Measurements from ENCODE around the gene SRCIN1.

SRCIN1 gene

DNA sequence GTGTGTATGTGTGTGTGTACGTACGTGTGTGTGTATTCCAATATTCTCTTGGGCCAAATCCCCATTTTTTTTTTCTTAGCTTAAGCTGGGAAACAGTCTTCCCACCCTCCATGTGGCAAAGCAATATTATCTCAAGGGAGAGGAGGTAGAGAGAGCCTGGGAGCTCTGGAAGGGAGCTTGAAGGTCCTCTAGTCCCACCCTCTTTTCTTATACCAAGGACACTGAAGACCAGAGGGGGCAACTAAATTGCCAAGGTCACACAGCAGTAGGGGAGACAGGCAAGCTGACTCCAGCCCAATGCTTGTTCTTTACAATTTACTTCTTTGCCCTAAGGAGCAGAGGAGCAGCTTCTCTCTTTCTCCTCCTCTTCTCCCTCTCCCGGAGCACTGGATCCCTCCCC is 6.8 kb downstream of the SRCIN1 start:
- no peak for DNase-seq

DNA sequence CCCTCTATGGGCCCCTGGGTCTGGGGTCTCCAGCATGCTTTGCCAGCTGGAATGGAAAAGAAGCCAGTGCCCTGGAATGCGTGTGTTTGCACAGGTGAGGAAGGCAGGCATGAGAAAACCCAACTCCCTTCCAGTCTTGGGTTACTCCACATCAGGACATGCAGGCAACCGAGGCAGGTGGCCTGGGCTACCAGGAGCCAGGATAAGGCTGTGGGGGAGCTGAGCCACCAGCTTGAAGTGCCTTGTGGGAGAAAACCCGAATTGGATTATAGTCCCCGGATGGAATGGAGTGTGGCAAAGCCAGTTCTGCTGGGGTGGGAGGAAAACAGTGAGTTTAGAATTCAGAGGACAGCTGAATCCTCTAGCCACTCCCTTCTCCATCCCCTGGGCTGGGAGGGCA is 7.2 kb downstream of the SRCIN1 start:
- DNase-seq, result peak; percentile 90

DNA sequence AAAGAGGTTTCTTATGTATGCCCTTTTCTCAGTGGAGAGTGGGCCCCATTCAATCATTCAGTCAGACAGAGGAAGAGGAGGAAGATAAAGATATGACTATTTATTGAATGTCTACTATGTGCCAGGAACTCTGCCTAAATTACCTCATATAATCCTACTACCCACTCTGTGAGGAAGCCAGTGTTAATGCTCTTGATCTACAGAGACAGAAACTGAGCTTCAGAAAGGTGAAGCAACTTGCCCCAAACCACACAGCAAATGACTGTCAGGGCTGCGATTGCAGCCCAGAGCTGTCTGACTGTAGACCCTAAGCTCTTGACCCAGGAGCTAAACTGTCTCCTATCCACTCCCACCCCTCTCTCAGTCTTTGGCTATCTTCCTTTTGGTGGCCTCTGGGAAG is 8.4 kb downstream of the SRCIN1 start:
- DNase-seq, result no peak

- DNase-seq, result no peak
Observed at GRCh38 chr17:38596651-38597050, 9.1 kb downstream of the SRCIN1 start.

DNA sequence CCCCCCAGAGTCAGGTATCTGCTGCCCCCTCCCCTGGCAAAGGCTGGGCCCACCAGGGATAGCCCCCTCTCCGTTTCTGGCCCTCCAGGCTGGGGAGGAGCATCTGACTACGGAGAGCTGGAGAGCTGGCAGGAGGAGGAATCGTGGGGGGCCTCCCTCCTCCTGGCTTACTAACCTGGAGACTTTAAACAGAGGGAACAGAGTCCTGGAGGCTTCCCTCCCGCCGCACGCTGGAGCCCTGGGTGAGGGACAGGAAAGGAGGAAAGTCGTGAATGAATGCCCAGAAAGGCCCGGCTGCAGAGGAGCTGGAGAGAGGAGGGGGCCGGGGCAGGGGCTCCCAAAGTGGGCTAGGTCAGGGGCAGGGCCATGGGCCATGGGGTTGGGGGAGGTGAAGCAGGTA is 9.9 kb downstream of the SRCIN1 start:
- DNase-seq, result no peak

- no peak for DNase-seq
Observed at GRCh38 chr17:38594152-38594551, 11.6 kb downstream of the SRCIN1 start.

GRCh38 chr17:38592487-38592886 is 13.3 kb downstream of the SRCIN1 start:
- DNase-seq, result no peak

DNA sequence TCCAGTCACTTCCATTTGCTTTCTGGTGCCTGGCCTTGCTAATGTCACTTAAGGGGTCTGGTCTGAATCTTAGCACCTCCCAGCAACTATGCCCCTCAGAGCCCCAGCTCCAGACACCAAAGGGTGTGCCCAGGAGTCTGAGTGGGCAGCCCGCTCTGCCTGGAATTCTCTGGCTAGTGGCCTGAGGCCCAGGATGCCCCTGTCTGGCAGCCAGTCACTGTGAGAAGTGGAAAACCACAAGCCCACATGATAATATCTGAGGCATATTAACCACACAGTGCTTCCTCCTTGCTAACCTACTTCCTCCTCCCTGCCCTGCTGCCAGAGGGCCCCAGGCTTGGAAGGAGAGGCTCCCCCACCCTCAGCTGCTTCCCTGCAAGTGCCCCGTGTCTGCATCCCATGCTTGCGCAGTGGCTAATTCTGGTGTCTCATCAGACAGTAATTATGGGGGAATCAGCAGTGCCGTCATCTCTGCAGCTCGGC is 14.0 kb downstream of the SRCIN1 start:
- DNase-seq, result no peak

GRCh38 chr17:38590988-38591758 is 14.6 kb downstream of the SRCIN1 start:
- DNase-seq, result no peak

DNA sequence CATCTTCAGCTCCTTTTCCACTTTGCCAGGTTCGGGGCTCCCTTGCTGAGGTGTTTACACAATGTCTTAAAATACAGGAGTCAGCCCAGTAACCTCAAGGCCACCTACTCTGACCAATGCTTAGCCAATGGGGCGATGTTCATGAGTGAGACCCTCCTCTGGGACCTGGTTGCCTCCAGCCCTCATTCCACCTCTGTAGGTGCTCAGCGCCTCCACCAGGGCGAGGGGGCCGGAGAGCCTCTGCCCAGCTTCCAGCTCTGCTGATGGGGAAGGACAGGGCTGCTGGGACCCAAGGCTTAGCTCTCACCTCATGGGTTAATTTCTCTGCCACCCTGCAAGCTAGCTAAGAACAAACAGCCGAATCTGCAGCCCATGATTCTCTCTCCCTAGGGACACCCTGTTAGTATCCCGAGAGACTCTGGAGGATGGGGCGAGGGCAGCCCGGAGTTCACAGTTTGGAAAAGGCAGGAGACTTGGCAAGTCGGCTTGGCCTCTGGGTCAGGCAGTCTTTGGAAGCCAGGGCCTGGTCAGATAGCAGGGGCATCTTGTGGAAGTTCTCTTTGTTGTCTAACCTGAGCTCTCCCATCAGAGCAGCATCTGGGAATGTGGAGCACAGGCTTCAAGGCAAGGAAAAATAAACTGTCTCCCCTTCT is 16.2 kb downstream of the SRCIN1 start:
- DNase-seq, result no peak

DNA sequence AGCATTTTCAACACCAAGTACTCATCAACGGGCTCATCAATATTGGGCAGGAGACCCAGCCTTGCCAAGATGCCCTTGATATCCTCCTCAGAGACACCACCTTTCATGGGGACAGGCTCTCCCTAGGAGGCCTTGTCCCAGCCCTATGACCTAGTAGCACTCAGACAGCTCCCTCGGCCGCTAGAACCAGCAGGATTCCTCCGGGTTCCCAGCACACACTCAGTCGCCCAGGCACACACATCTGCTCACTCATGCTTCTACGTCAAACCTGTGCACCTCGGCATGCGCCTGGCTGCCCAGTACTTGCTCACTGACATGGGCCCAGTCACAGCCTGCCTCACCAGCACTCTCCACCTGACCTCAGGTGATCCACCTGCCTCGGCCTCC is 17.0 kb downstream of the SRCIN1 start:
- no peak for DNase-seq

DNA sequence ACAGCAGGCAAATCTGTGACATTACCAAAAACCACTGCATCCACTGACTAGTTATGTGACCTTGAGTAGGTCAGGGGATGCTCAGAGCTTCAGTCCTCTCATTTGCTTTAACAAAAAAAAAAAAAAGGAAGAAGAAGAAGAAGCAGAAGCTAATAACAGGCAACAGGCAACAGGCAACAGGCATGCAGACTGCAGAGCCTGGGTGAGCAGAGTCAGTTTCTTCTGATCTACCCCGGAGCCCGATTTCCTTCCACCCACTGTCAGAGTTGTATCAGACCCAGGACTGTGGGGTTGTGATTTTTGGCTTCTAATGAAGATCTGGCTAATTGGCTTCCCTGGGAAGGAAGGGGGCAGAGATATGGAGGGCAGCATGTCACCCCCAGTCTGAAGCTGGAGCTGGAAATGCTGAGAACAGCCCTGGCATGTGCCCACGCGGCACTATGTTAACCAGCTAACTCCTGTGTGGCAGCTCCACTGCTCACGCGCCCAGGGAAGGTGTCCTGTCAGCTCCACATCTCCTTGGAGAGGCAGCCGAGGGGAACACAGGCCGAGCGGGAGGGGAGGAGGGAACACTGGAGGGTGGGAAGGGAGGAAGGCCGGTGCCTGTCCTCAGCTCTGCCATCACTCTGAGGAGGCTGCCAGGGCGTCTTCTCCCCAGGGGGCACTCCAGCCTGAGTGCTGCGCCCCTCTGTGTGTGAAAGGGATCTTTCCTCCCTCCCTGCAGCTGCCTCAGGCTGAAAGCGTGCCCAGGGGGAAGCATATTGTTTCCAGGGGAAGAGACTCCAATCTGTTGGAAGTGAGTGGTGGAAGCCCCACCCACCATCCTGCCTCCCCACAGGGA is 17.6 kb downstream of the SRCIN1 start:
- DNase-seq, result peak; percentile 68

GRCh38 chr17:38587203-38587602 is 18.5 kb downstream of the SRCIN1 start:
- DNase-seq, result no peak

GRCh38 chr17:38586788-38587187 is 19.0 kb downstream of the SRCIN1 start:
- DNase-seq, result no peak

DNA sequence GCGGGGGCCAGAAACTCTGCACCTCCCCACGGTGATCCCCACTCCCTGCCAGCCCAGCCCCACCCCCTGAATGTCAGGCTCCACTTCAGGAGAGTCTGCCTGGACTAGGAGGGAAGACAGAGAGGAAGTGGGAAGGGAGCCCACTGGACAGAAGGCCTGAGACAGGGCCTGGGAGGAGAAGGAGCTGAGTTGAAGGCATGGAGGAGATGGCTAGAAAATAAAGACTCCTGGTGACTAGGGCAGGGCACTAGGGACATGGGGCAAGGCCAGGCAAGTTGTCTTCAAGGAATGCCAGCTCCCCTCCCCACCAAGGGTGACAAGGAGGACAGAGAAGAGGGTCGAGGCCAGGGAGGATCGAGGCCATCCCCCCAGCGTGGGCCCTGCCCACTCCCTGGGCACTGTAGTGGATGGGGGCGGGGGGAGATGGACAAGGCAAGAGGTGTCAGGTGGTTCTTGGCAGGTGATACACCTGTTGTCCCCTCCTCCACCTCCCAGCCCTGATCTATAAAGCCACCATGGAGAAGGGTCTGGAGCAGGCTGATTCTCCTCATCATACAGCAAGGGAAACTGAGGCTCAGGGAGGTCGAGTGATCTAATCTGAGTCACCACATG is 19.7 kb downstream of the SRCIN1 start:
- DNase-seq, result no peak

DNA sequence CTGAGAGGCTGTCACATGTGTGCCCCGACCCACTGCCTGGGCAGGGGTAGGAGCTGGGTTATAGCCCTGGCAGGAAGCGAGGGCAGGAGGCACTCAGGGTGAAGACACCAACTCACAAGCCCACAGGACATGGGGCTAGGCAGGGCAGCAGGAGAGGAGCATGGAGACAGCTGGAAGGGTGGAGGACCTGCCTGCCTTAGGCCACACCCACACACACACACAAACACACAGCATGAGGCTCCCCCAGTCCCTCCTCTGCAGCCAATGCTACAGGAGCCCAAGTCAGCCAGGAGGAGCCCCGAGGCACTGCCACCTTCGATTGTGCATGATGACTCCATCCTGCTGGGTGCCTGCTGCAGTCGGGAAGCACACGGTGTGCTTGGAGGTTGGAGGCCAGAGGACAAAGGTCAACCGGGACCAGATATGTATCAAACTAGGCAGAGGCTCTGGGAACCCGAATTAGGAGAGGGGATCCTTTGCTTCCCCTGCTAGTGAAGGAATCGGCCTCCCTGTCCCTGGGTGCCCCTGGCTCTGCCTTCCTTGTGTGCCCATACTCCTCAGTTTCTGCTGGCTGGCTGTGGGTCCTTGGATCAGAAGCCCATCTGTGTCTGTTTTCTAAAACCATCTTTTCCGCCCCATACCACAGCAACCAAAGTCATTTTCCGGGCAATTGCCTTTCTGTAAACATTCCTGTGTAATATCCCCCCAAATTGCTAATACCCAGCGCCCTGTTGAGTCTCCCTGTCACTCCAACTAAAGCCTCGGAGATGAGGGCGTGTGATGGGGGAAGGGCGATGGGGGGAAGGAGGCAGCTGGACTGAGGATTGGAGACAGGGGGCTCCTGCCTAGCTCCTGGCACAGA is 20.5 kb downstream of the SRCIN1 start:
- peak; percentile 65 for DNase-seq

- DNase-seq, result peak; percentile 83
Observed at GRCh38 chr17:38584350-38584925, 21.3 kb downstream of the SRCIN1 start.

DNA sequence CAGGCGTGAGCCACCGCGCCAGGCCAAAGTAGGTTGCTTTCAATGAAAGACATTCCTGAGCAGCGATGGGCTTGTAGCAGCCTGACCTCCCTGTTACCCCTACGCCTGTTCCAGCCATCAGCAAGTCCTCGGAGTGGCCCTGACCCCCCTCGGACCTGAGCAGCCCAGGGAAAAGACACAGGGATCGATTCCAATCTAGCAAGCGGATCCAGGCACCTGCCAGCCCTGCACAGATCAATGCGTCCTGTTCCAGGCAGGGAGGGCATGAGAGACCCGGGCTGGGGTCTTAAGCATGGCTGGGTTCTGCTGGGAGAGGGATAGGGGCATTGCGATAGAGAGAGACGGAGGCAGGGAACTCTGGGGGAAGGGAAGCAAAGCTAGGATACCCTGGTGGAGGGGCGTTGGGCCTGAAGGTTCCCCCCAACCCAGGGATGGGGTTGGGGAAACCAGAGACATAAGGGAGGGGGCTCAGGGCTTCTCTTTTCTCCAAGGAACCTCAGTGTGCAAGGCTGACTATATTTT is 21.9 kb downstream of the SRCIN1 start:
- peak; percentile 72 for DNase-seq

- no peak for DNase-seq
Observed at GRCh38 chr17:38583176-38583575, 22.6 kb downstream of the SRCIN1 start.

DNA sequence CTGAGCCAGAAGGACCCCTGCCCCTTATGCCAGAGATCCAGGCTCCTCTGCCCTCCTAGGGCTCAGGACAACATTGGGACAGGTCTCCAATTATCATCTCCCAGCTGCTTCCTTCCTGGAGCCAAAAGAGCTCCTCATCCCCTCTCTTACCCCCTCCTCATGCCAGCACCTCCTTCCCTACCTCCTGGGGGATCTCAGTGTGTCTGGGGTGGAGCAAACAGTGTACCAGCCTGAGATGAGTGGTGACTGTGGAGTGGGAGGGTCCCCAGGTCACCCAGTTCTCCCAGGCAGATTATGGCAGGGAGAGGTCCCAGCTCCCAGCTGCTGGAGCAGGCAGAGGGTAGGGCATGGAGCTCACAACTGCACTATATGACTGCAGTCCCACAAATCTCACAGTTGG is 23.7 kb downstream of the SRCIN1 start:
- DNase-seq, result no peak

- peak; percentile 59 for DNase-seq
Observed at GRCh38 chr17:38579934-38580333, 25.8 kb downstream of the SRCIN1 start.

GRCh38 chr17:38579083-38579480 is 26.7 kb downstream of the SRCIN1 start:
- DNase-seq, result no peak

Measured in eye (tissue), 1 donor.